Keratinocyte (primary cell): Measurements from ENCODE around the gene APH1A. TPM values are rescaled to one million over a fixed set of nuclear protein-coding genes. Genes with fewer than 3 reads are reported as not detected.

Experiments
- DNase-seq: peaks from one replicate; pipeline ENCODE4 v3.0.0-alpha.2; 2011; ENCODE audit warnings: low read depth, missing footprints, low spot score
- FAIRE-seq: peaks from 2 replicates; lab custom pipeline; 2011; peaks lifted over from hg19 to GRCh38; lab: Jason Lieb, UNC
- H2AFZ ChIP-seq: 2 replicates; pipeline ENCODE4 v1.6.0; 2012; ENCODE audit warnings: low read length, control low read depth, inconsistent platforms; ENCODE audit not compliant: control insufficient read depth
- H3K27ac ChIP-seq: 2 replicates; pipeline ENCODE4 v1.5.1; 2011; ENCODE audit warnings: low read length; ENCODE audit not compliant: control insufficient read depth, insufficient read depth
- H3K27me3 ChIP-seq: 3 replicates; pipeline ENCODE4 v1.6.0; 2011; ENCODE audit warnings: low read length; ENCODE audit not compliant: control insufficient read depth, insufficient read depth; ENCODE audit errors: extremely low read depth
- H3K36me3 ChIP-seq, 2 experiments: 2 replicates in 1 of 2; 3 replicates in 1 of 2; pipeline ENCODE4 v1.5.1; 2011; ENCODE audit warnings: low read length in 2 of 2, mild to moderate bottlenecking in 1 of 2; ENCODE audit not compliant: control insufficient read depth in 2 of 2, insufficient read depth in 2 of 2; ENCODE audit errors: extremely low read depth in 1 of 2
- H3K4me1 ChIP-seq: 3 replicates; pipeline ENCODE4 v1.5.1; 2011; ENCODE audit warnings: low read length; ENCODE audit not compliant: control insufficient read depth, insufficient read depth; ENCODE audit errors: extremely low read depth
- H3K4me2 ChIP-seq: 3 replicates; pipeline ENCODE4 v1.6.0; 2011; ENCODE audit warnings: low read depth, low read length; ENCODE audit not compliant: control insufficient read depth, insufficient read depth; ENCODE audit errors: extremely low read depth
- H3K4me3 ChIP-seq, 3 experiments: fragments of 200-600 bp in 1 of 3; sonication (generic) in 1 of 3; 2 replicates in 2 of 3; 3 replicates in 1 of 3; pipeline ENCODE4 v1.5.1; 2011 to 2016; ENCODE audit warnings: low read length in 3 of 3, mild to moderate bottlenecking in 3 of 3, control low read depth in 2 of 3, inconsistent platforms in 1 of 3, low read depth in 1 of 3, mixed read lengths in 1 of 3, mixed run types in 1 of 3, moderate library complexity in 1 of 3; ENCODE audit not compliant: control insufficient read depth in 2 of 3, insufficient read depth in 2 of 3; ENCODE audit errors: extremely low read depth in 1 of 3
- H3K79me2 ChIP-seq: 2 replicates; pipeline ENCODE4 v1.6.0; 2012; ENCODE audit warnings: low read length; ENCODE audit not compliant: control insufficient read depth, insufficient read depth
- H3K9ac ChIP-seq: 3 replicates; pipeline ENCODE4 v1.6.0; 2011; ENCODE audit warnings: low read length; ENCODE audit not compliant: control insufficient read depth, insufficient read depth; ENCODE audit errors: extremely low read depth
- H3K9me1 ChIP-seq: 3 replicates; pipeline ENCODE4 v1.6.0; 2011; ENCODE audit warnings: low read length; ENCODE audit not compliant: control insufficient read depth, insufficient read depth; ENCODE audit errors: extremely low read depth
- H3K9me3 ChIP-seq: 2 replicates; pipeline ENCODE4 v1.5.1; 2012; ENCODE audit warnings: low read depth, low read length; ENCODE audit not compliant: control insufficient read depth
- H4K20me1 ChIP-seq: 3 replicates; pipeline ENCODE4 v1.6.0; 2011; ENCODE audit warnings: low read length; ENCODE audit not compliant: control insufficient read depth, insufficient read depth; ENCODE audit errors: extremely low read depth
- CTCF ChIP-seq, 3 experiments: IDR thresholded peaks in 1 of 3; conservative IDR thresholded peaks in 1 of 3; optimal IDR thresholded peaks in 1 of 3; 2 replicates in 2 of 3; 3 replicates in 1 of 3; pipeline versions ENCODE3 to v1.5.1; 2011; ENCODE audit warnings: low read length in 3 of 3, mild to moderate bottlenecking in 3 of 3, moderate library complexity in 2 of 3, control low read depth in 1 of 3, inconsistent platforms in 1 of 3; ENCODE audit not compliant: insufficient read depth in 2 of 3; ENCODE audit errors: extremely low read depth in 1 of 3
- EZH2 ChIP-seq: IDR thresholded peaks from one replicate; pipeline ENCODE4 v1.6.1; 2012; ENCODE audit warnings: inconsistent platforms, mild to moderate bottlenecking, low read length, moderate library complexity
- dilution Hi-C: fragments of 300-500 bp; cut with MboI; formaldehyde crosslinking; loops from one replicate; pipeline ENCODE4 v1.7.0; 2020; ENCODE audit warnings: low sequenced_read_pairs; ENCODE audit not compliant: extremely low pct_ligation_motif_present
- polyA plus RNA-seq, 5 experiments: library from polyadenylated mRNA; depleted of rRNA in 3 of 5; stranded (reverse) in 3 of 5; stranded (forward) in 1 of 5; unstranded in 1 of 5; fragments of >200 nt; gene quantifications; 1 replicate in 1 of 5; 2 replicates in 3 of 5; 3 replicates in 1 of 5; pipeline versions ENCODE4 v1.2.1 to v1.2.3, GENCODE V29; 2011 to 2012; ENCODE audit warnings: missing spikeins in 2 of 5, low read depth in 1 of 5, low replicate concordance in 1 of 5

APH1A gene
- polyA plus RNA-seq, 1 donor (not counting 4 experiments of a cell fraction or from before 2014, with no cell fraction given), result 149 TPM

- Histone ChIP-seq H3K4me1 (peaks cover 18% of the 10 kb centered on the region), H3K27me3 (no peaks in the 10 kb centered on the region), H3K9me1 (no peaks in the 10 kb centered on the region), H3K36me3 (peaks cover 6 to 10% of the 10 kb centered on the region in 2 experiments), H2AFZ (peak overlapping the region; percentile 96), H3K9ac (peak overlapping the region; percentile 84), H3K9me3 (no peaks in the 10 kb centered on the region), H3K4me2 (peak overlapping the region; percentile 88), H3K79me2 (no peaks in the 10 kb centered on the region), H3K27ac (peak overlapping the region; percentile 74), H3K4me3 (peak overlapping the region; percentile 42 to 79 (median 72)), H4K20me1 (no peaks in the 10 kb centered on the region)
- dilution Hi-C loops, result no loop called here
- FAIRE-seq (no peak), DNase-seq (no peak)
- TF ChIP-seq EZH2 (no peak), CTCF (optimal IDR thresholded peaks at IDR 0.05 in 1 of 3, IDR thresholded peaks at IDR 0.05 in 1 of 3, conservative IDR thresholded peaks at IDR 0.05 in 1 of 3; ENCODE audit: extremely low read depth in 1 of 3, insufficient read depth in 2 of 3, low read length in 3 of 3) (no peak)
These were observed 13.7 kb upstream of the APH1A start for GRCh38 chr1:150282558-150282958.

- Histone ChIP-seq H3K27ac (peak within 1 kb of the TSS; percentile 91), H2AFZ (peak within 1 kb of the TSS; percentile 96), H3K36me3 (peaks cover 6 to 11% of the 10 kb centered on the region in 2 experiments), H3K4me3 (peak within 1 kb of the TSS; percentile 42 to 79 (median 72)), H3K4me2 (peak within 1 kb of the TSS; percentile 93), H3K79me2 (no peaks in the 10 kb centered on the region), H3K9ac (peak within 1 kb of the TSS; percentile 90), H4K20me1 (no peaks in the 10 kb centered on the region), H3K9me1 (no peaks in the 10 kb centered on the region), H3K9me3 (no peaks in the 10 kb centered on the region), H3K4me1 (peaks cover 18% of the 10 kb centered on the region), H3K27me3 (no peaks in the 10 kb centered on the region)
- dilution Hi-C loops, result no loop called here
- DNase-seq (peak; percentile 98), FAIRE-seq (peak; percentile 93)
- TF ChIP-seq EZH2, result no peak
- TF ChIP-seq CTCF (optimal IDR thresholded peaks at IDR 0.05 in 1 of 3, IDR thresholded peaks at IDR 0.05 in 1 of 3, conservative IDR thresholded peaks at IDR 0.05 in 1 of 3; ENCODE audit: extremely low read depth in 1 of 3, insufficient read depth in 2 of 3, low read length in 3 of 3), result no peak
These were observed 13.1 kb upstream of the APH1A start, which contains the start of gene CIART for GRCh38 chr1:150281758-150282557. Gene CIART, plus strand, starts transcription at chr1:150282554. Its CDS starts 714 bp downstream, at chr1:150283268.
